ENCODE measurements around the gene SLC28A1.

SLC28A1 gene

GRCh38 chr15:84859651-84860050, 24.8 kb upstream of the SLC28A1 start:
- Histone ChIP-seq H3K36me3 (ENCODE audit: low read length) (no peaks in the 10 kb centered on the region), H3K4me3 (ENCODE audit: insufficient read depth, low read length, poor library complexity, severe bottlenecking) (no peak overlapping the region), H2AFZ (ENCODE audit: low read depth, low read length, severe bottlenecking) (no peak overlapping the region), H3K9ac (ENCODE audit: low read length) (no peak overlapping the region), H3F3A (ENCODE audit: insufficient read depth) (no peaks in the 10 kb centered on the region), H3K9me2 (replicated peaks; ENCODE audit: insufficient read depth, low read length) (no peaks in the 10 kb centered on the region), H3K9me3 (ENCODE audit: insufficient read depth, low read length) (no peaks in the 10 kb centered on the region), H3K79me2 (ENCODE audit: insufficient read depth, low read length) (no peaks in the 10 kb centered on the region), H3K27ac (ENCODE audit: low read depth, low read length) (no peak overlapping the region), H3K4me2 (ENCODE audit: low read depth, low read length, poor library complexity, severe bottlenecking) (no peak overlapping the region), H3K27me3 (ENCODE audit: low read length) (no peaks in the 10 kb centered on the region), H4K20me1 (ENCODE audit: low read depth, low read length) (no peaks in the 10 kb centered on the region)
- no peak for TF ChIP-seq EZH2phosphoT487 (conservative IDR thresholded peaks at IDR 0.05; ENCODE audit: low read length)
- TF ChIP-seq CTCF (IDR thresholded peaks at IDR 0.05; ENCODE audit: insufficient read depth, low read length, poor library complexity, severe bottlenecking) = no peak

GRCh38 chr15:84861781-84862180, 22.7 kb upstream of the SLC28A1 start:
- H2AFZ ChIP-seq (ENCODE audit: low read depth, low read length, severe bottlenecking) = no peak overlapping the region
- no peaks in the 10 kb centered on the region for H3K9me2 ChIP-seq (replicated peaks; ENCODE audit: insufficient read depth, low read length)
- no peak overlapping the region for H3K9ac ChIP-seq (ENCODE audit: low read length)
- no peaks in the 10 kb centered on the region for H3K79me2 ChIP-seq (ENCODE audit: insufficient read depth, low read length)
- H3K27ac ChIP-seq (ENCODE audit: low read depth, low read length) = no peak overlapping the region
- H3K36me3 ChIP-seq (ENCODE audit: low read length) = no peaks in the 10 kb centered on the region
- H3K27me3 ChIP-seq (ENCODE audit: low read length) = no peaks in the 10 kb centered on the region
- H3K4me3 ChIP-seq (ENCODE audit: insufficient read depth, low read length, poor library complexity, severe bottlenecking) = no peak overlapping the region
- no peaks in the 10 kb centered on the region for H3K9me3 ChIP-seq (ENCODE audit: insufficient read depth, low read length)
- H3K4me2 ChIP-seq (ENCODE audit: low read depth, low read length, poor library complexity, severe bottlenecking) = no peak overlapping the region
- H3F3A ChIP-seq (ENCODE audit: insufficient read depth) = no peaks in the 10 kb centered on the region
- TF ChIP-seq CTCF (IDR thresholded peaks at IDR 0.05; ENCODE audit: insufficient read depth, low read length, poor library complexity, severe bottlenecking) (no peak), EZH2phosphoT487 (conservative IDR thresholded peaks at IDR 0.05; ENCODE audit: low read length) (no peak)
- H4K20me1 ChIP-seq (ENCODE audit: low read depth, low read length) = no peaks in the 10 kb centered on the region

- H3K27ac ChIP-seq (ENCODE audit: low read depth, low read length) = no peak overlapping the region
- H3K9me2 ChIP-seq (replicated peaks; ENCODE audit: insufficient read depth, low read length) = no peaks in the 10 kb centered on the region
- H4K20me1 ChIP-seq (ENCODE audit: low read depth, low read length) = no peaks in the 10 kb centered on the region
- no peaks in the 10 kb centered on the region for H3K36me3 ChIP-seq (ENCODE audit: low read length)
- no peaks in the 10 kb centered on the region for H3K79me2 ChIP-seq (ENCODE audit: insufficient read depth, low read length)
- H3K4me2 ChIP-seq (ENCODE audit: low read depth, low read length, poor library complexity, severe bottlenecking) = no peak overlapping the region
- H2AFZ ChIP-seq (ENCODE audit: low read depth, low read length, severe bottlenecking) = no peak overlapping the region
- no peaks in the 10 kb centered on the region for H3F3A ChIP-seq (ENCODE audit: insufficient read depth)
- no peaks in the 10 kb centered on the region for H3K27me3 ChIP-seq (ENCODE audit: low read length)
- no peak for TF ChIP-seq CTCF (IDR thresholded peaks at IDR 0.05; ENCODE audit: insufficient read depth, low read length, poor library complexity, severe bottlenecking)
- no peak for TF ChIP-seq EZH2phosphoT487 (conservative IDR thresholded peaks at IDR 0.05; ENCODE audit: low read length)
- no peak overlapping the region for H3K4me3 ChIP-seq (ENCODE audit: insufficient read depth, low read length, poor library complexity, severe bottlenecking)
- H3K9ac ChIP-seq (ENCODE audit: low read length) = no peak overlapping the region
- H3K9me3 ChIP-seq (ENCODE audit: insufficient read depth, low read length) = no peaks in the 10 kb centered on the region
Measured at GRCh38 chr15:84862214-84862975, 22.1 kb upstream of the SLC28A1 start.

Measured in SU-DHL-6 (cell line).